Measurements from ENCODE around the gene VIL1. TPM values are rescaled to one million over a fixed set of nuclear protein-coding genes. Genes with fewer than 3 reads are reported as not detected.

VIL1 gene
- total RNA-seq, 6 donors from 2014 or later = 0.29 to 0.76 (median 0.40) TPM; not detected in 3

DNA sequence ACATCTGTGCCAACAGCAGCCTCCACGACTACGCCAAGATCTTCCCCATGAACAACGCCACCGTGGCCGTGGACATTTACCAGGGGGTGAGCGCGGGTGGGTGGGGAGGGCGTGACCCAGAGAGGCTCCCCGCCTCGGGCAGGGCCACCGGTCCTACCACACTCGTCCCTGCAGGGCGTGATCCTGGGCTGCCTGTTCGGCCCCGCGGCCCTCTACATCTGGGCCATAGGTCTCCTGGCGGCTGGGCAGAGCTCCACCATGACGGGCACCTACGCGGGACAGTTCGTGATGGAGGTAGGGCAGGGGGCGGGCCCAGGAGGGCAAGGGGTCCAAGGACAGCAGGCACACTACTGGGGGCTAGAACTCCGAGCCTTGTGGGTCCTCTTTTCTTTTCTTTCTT, 27.7 kb upstream of the VIL1 start:
- Histone ChIP-seq H3K27me3 (no peaks in the 10 kb centered on the region), H3K9me3 (no peaks in the 10 kb centered on the region), H3K4me3 (no peak overlapping the region), H3K27ac (no peak overlapping the region), H3K4me1 (peaks cover 17 to 36% (median 28%) of the 10 kb centered on the region in 4 donors), H3K36me3 (peaks cover 0 to 4% (median 0%) of the 10 kb centered on the region in 4 donors)
- 94 to 96% methylated on average over 21 to 23 of the region's 23 CpGs for WGBS, 2 donors
- DNase-seq = peak in 1 of 2 donors; percentile 85
- TF ChIP-seq CTCF (IDR thresholded peaks at IDR 0.05) (no peak), POLR2A (IDR thresholded peaks at IDR 0.05) (peak in 1 of 4 donors; percentile 26), EP300 (IDR thresholded peaks at IDR 0.05) (no peak), POLR2AphosphoS5 (IDR thresholded peaks at IDR 0.05) (peak in 1 of 2 donors; percentile 5)
- ATAC-seq (ENCODE audit: low FRiP score in 2 of 2) = no peak

GRCh38 chr2:218392459-218392858, 26.5 kb upstream of the VIL1 start:
- H3K4me1 ChIP-seq = peaks cover 18 to 39% (median 31%) of the 10 kb centered on the region in 4 donors
- TF ChIP-seq POLR2A (IDR thresholded peaks at IDR 0.05) = no peak
- no peak for TF ChIP-seq POLR2AphosphoS5 (IDR thresholded peaks at IDR 0.05)
- TF ChIP-seq EP300 (IDR thresholded peaks at IDR 0.05) = no peak
- no peak for TF ChIP-seq CTCF (IDR thresholded peaks at IDR 0.05)
- H3K27me3 ChIP-seq = no peaks in the 10 kb centered on the region
- no peaks in the 10 kb centered on the region for H3K9me3 ChIP-seq
- no peak overlapping the region for H3K4me3 ChIP-seq
- WGBS, 2 donors = 88 to 98% methylated on average over 5 of the region's 5 CpGs
- H3K36me3 ChIP-seq = peaks cover 0 to 4% (median 0%) of the 10 kb centered on the region in 4 donors
- DNase-seq (no peak), ATAC-seq (ENCODE audit: low FRiP score in 2 of 2) (no peak)
- H3K27ac ChIP-seq = no peak overlapping the region

- Histone ChIP-seq H3K4me1 (peaks cover 16 to 39% (median 31%) of the 10 kb centered on the region in 4 donors), H3K9me3 (no peaks in the 10 kb centered on the region), H3K4me3 (no peak overlapping the region), H3K36me3 (peaks cover 0 to 4% (median 0%) of the 10 kb centered on the region in 4 donors), H3K27ac (peak overlapping the region in 1 of 4 donors; percentile 13), H3K27me3 (no peaks in the 10 kb centered on the region)
- TF ChIP-seq CTCF (IDR thresholded peaks at IDR 0.05) = no peak
- peak in 1 of 2 donors; percentile 33 for TF ChIP-seq POLR2AphosphoS5 (IDR thresholded peaks at IDR 0.05)
- peak in 1 of 2 donors; percentile 64 for DNase-seq
- ATAC-seq (ENCODE audit: low FRiP score in 2 of 2) = no peak
- 82 to 86% methylated on average over 10 to 15 of the region's 16 CpGs for WGBS, 2 donors
Observed at GRCh38 chr2:218392891-218393462, 25.9 kb upstream of the VIL1 start.

- peak in 1 of 2 donors; percentile 39 for DNase-seq
- Histone ChIP-seq H3K36me3 (peaks cover 0 to 4% (median 0%) of the 10 kb centered on the region in 4 donors), H3K27ac (peak overlapping the region in 2 of 4 donors; percentile 94 to 99), H3K4me3 (no peak overlapping the region), H3K9me3 (no peaks in the 10 kb centered on the region), H3K27me3 (no peaks in the 10 kb centered on the region), H3K4me1 (peaks cover 17 to 45% (median 32%) of the 10 kb centered on the region in 4 donors)
- ATAC-seq (ENCODE audit: low FRiP score in 2 of 2) = no peak
- peak in 1 of 2 donors; percentile 28 for TF ChIP-seq POLR2AphosphoS5 (IDR thresholded peaks at IDR 0.05)
- TF ChIP-seq EP300 (IDR thresholded peaks at IDR 0.05) = no peak
- 58 to 73% methylated on average over 8 of the region's 8 CpGs for WGBS, 2 donors
Observed at GRCh38 chr2:218393750-218394290, 25.1 kb upstream of the VIL1 start.

DNA sequence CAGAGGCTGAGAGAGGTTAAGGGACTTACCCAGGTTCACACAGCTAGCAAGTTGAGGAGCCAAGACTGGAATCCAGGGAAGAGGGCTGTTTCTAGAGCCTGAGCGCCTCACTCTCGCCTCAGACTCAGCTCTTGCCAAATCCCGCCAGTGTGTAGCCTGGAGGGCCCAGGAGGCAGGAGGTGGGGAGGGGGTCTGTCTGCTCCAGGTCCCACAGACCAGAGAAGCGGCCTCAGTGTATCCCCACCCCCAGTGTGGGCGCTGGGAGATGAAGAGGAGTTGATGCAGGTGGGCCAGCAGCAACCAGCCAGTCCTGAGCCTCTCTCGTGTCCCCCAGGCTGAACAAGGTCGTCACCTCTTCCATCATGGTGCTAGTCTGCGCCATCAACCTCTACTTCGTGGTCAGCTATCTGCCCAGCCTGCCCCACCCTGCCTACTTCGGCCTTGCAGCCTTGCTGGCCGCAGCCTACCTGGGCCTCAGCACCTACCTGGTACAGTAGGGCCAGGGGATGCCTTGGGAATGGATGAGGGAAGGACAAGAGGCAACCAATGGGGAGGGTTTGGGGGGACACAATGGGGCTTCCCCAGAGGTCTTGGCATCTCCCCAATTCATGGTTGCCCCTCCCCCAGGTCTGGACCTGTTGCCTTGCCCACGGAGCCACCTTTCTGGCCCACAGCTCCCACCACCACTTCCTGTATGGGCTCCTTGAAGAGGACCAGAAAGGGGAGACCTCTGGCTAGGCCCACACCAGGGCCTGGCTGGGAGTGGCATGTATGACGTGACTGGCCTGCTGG, 24.4 kb upstream of the VIL1 start:
- no peak for TF ChIP-seq EP300 (IDR thresholded peaks at IDR 0.05)
- TF ChIP-seq POLR2AphosphoS5 (IDR thresholded peaks at IDR 0.05) = no peak
- TF ChIP-seq POLR2A (IDR thresholded peaks at IDR 0.05) = no peak
- TF ChIP-seq CTCF (IDR thresholded peaks at IDR 0.05) = no peak
- 84 to 85% methylated on average over 4 to 13 of the region's 13 CpGs for WGBS, 2 donors
- Histone ChIP-seq H3K27ac (peak overlapping the region in 2 of 4 donors; percentile 94 to 99), H3K9me3 (no peaks in the 10 kb centered on the region), H3K36me3 (peaks cover 0 to 4% (median 0%) of the 10 kb centered on the region in 4 donors), H3K4me1 (peaks cover 17 to 48% (median 32%) of the 10 kb centered on the region in 4 donors), H3K27me3 (no peaks in the 10 kb centered on the region), H3K4me3 (no peak overlapping the region)
- peak in 1 of 2 donors; percentile 58 for DNase-seq
- no peak for ATAC-seq (ENCODE audit: low FRiP score in 2 of 2)
